ENCODE data around the gene CCDC188. TPM values are rescaled to one million over a fixed set of nuclear protein-coding genes. Genes with fewer than 3 reads are reported as not detected.
A peak's percentile ranks its signal among the peaks of the same experiment; 100 is the strongest.

Gene CCDC188
- total RNA-seq, 1 experiment from 2014 or later, result not detected

DNA sequence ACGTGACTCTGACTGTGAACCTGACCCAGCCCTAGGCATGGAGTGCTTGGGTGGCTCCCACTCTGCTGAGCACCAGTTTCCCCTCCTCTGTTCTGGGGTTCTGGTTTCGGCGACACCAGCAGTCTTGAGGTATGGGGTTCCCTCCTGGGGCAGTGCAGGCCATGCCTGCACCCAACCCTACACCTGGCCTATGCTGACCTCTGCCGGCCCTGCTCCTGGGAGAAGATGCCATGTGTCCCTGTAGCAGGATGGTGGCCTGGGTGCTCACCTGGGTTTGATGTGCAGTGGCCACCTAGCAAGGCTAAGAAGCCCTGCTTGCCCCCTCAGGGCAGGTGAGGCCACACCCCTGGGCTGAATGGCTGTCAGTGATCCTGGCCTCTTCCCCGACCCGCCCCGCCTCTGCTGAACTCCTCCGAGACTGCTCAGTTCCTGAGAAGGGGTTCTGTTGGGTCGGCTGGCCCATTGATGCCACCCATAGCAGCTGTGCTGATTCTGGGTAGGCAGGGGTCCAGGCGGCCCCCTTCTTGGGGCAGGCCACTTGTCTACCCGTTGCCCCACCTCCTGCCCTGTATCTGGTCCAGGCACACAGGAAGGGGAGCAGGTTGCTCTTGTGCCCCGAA lies 16.8 kb downstream of the CCDC188 start:
- Histone ChIP-seq H4K20me1 (ENCODE audit: control insufficient read depth, insufficient read depth, insufficient read length) (peaks cover 5% of the 10 kb centered on the region), H4K91ac (ENCODE audit: insufficient read length, low read depth, low read length) (no peak overlapping the region), H4K5ac (ENCODE audit: insufficient read length, low read depth, low read length) (no peak overlapping the region), H4K8ac (replicated peaks; ENCODE audit: insufficient read length, low read depth, low read length) (no peak overlapping the region), H2BK5ac (ENCODE audit: insufficient read length, low read length) (no peak overlapping the region), H3K56ac (ENCODE audit: insufficient read length, low read depth, low read length) (no peak overlapping the region), H3K4me1 (ENCODE audit: insufficient read depth, low read length) (no peaks in the 10 kb centered on the region), H2AK5ac (ENCODE audit: insufficient read length, low read length) (no peak overlapping the region), H2BK20ac (ENCODE audit: low read depth, low read length, poor library complexity, severe bottlenecking) (no peak overlapping the region), H2AFZ (ENCODE audit: low read length) (no peak overlapping the region), H3T11ph (ENCODE audit: low read length) (no peak overlapping the region), H3K23me2 (ENCODE audit: insufficient read length, low read depth, low read length, poor library complexity, severe bottlenecking) (peaks cover 4% of the 10 kb centered on the region), H3K23ac (ENCODE audit: insufficient read length, low read depth, low read length) (no peak overlapping the region), H3K9me3 (ENCODE audit: control insufficient read depth, low read depth, low read length) (no peaks in the 10 kb centered on the region), H3K27me3 (ENCODE audit: insufficient read depth, low read length) (no peaks in the 10 kb centered on the region), H3K27ac (ENCODE audit: insufficient read length, low read depth, low read length) (no peak overlapping the region), H2BK15ac (ENCODE audit: low read depth, low read length) (no peak overlapping the region), H2BK12ac (ENCODE audit: insufficient read length, low read depth, low read length) (no peak overlapping the region), H3K79me2 (ENCODE audit: insufficient read depth, low read length) (no peaks in the 10 kb centered on the region; the same call in 1 of the 2 replicates), H3K14ac (ENCODE audit: insufficient read depth, low read length) (no peak overlapping the region), H2BK120ac (ENCODE audit: low read depth, low read length, poor library complexity, severe bottlenecking) (no peak overlapping the region), H3K79me1 (ENCODE audit: insufficient read depth, low read depth, low read length, poor library complexity, severe bottlenecking) (no peaks in the 10 kb centered on the region), H3K4me2 (ENCODE audit: insufficient read depth, insufficient read length, low read length) (no peak overlapping the region), H3K4ac (ENCODE audit: low read depth, low read length) (no peak overlapping the region), H3K9ac (ENCODE audit: extremely low read depth, insufficient read length, low read length) (no peak overlapping the region), H3K18ac (ENCODE audit: insufficient read length, low read depth, low read length) (no peak overlapping the region)
- no CpG with 5 or more reads among the region's 12 CpGs for WGBS (ENCODE audit: extremely low coverage, insufficient read length, low lambda C conversion rate)
- TF ChIP-seq, protein P1, sequence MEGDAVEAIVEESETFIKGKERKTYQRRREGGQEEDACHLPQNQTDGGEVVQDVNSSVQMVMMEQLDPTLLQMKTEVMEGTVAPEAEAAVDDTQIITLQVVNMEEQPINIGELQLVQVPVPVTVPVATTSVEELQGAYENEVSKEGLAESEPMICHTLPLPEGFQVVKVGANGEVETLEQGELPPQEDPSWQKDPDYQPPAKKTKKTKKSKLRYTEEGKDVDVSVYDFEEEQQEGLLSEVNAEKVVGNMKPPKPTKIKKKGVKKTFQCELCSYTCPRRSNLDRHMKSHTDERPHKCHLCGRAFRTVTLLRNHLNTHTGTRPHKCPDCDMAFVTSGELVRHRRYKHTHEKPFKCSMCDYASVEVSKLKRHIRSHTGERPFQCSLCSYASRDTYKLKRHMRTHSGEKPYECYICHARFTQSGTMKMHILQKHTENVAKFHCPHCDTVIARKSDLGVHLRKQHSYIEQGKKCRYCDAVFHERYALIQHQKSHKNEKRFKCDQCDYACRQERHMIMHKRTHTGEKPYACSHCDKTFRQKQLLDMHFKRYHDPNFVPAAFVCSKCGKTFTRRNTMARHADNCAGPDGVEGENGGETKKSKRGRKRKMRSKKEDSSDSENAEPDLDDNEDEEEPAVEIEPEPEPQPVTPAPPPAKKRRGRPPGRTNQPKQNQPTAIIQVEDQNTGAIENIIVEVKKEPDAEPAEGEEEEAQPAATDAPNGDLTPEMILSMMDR (conservative IDR thresholded peaks at IDR 0.05), result no peak
- no peaks in the 10 kb centered on the region; the same call in 1 of the 2 replicates for H3K27me3 Mint-ChIP-seq (ENCODE audit: low read depth)
- H3K4me1 Mint-ChIP-seq, result peaks cover 2 to 6% of the 10 kb centered on the region in 2 experiments; a peak in 2 of 4 replicates
- H3K27ac Mint-ChIP-seq, result no peak overlapping the region
- peak overlapping the region; percentile 48 to 68; a peak in 4 of 5 replicates for H3K4me3 Mint-ChIP-seq
- H3K36me3 Mint-ChIP-seq (ENCODE audit: insufficient read depth in 1 of 3, low read depth in 3 of 3), result no peaks in the 10 kb centered on the region
- no peak for DNase-seq
- no peaks in the 10 kb centered on the region for H3K9me3 Mint-ChIP-seq

Data from H9 (cell line).